ENCODE results near the gene KRTAP13-1.

KRTAP13-1 gene, protein sequence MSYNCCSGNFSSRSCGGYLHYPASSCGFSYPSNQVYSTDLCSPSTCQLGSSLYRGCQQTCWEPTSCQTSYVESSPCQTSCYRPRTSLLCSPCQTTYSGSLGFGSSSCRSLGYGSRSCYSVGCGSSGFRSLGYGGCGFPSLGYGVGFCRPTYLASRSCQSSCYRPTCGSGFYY

DNA sequence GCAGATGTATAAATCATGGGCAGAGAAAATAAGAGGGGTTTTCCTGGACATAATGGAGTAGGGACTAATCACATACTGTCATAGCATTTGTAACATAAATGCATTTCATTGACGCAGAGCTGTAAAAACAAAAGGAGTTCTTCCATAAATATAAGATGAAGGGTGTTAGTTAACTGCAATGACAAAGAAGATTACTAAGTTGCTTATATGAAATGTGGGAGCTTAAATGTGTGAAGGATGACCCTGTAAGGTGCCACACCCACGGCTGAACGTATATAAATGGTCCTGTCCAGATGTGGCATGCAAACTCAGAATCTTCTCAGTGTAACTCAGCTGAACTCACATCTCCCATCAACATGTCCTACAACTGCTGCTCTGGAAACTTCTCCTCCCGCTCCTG is at the start of gene KRTAP13-1:
KRTAP13-1 (plus strand) TSS at position 301 of the 400 bp plus-strand sequence; CDS start at position 357, 56 bp downstream.
- DNase-seq: no peak

DNA sequence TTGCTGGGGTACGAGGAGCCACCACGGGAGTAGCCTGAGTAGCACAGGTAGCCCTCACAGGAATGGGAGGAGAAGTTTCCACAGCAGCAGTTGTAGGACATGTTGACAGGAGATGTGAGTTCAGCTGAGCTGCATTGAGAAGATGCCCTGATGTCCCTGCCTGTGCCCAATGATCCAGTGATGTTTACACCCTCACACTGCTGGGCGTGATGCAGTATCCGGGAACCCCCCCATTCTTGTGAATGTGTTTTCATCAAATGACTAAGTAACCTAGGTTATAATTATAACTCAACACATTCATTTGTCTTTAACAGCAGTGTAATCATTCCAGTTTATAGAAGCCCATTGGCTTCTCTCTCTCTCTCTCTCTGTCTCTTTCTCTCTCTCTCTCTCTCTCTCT is 47.3 kb upstream of the KRTAP13-1 start, which contains the start of gene KRTAP23-1:
KRTAP23-1 (minus strand) TSS at position 101 of the 400 bp plus-strand sequence; CDS start at position 101, 0 bp downstream.
- DNase-seq: no peak

DNA sequence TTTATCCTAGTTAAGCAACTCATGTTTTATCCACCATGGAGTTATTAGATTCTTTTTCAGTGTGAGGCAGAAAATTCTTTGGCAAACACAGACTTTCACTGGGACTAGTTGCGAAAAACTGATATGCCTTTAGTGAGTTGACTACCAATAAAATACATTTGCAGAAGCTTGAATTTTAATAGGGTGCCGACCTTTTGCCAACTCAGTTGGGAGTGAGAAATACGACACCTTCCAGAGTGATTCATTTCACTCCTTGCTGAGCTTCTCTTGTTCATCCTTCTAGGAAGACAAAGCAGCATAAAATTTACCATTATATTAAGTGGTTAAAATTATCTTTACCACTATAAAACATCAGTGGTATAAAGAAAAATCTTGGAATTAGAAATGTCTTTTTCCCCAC is 46.3 kb upstream of the KRTAP13-1 start:
- DNase-seq: no peak

DNA sequence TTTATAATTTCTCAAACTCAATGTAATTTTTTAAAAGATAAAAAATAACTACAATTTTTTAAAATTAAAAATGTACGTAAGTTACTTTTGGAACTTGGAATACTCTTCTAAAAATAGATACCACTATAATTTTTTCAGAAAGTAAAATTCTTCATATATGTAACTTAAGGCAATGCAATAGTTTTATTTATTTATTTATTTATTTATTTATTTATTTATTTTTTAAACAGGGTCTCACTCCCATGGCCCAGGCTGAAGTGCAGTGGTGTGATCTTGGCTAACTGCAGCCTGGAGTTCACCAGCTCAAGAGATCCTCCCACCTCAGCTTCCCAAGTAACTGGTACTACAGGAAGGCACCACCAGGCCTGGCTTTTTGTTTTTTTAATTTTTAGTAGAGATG is 44.3 kb upstream of the KRTAP13-1 start:
- no peak for DNase-seq

DNA sequence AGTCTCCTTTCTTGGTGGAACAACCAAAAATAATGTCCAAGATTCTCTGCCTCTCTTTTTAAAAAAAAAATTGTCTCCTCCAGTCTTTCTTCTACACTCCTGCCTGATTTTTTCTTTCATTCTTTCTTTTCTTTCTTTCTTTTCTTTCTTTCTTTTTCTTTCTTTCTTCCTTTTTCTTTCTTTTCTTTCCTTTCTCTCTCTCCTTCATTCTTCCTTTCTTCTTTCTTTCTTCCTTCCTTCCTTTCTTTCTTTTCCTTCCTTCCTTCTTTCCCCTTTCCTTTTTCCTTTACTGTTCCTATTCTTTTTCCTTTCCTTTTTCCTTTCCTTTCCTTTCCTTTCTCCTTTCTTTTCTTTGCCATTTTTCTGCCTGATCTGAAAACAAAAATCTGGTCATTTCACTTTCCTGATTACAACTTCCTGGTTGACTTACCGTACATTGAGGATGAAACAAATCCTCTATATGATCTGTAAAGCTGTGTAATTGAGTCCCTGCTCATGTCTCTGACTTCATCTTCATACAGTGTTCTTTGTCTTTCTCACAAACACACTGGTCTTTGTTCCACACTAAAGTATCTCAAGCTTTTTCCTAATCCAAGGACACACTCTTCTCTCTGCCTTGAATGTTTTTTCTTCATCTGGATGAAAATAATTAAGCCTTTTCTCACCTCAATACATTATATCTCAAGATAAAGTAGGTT is 41.4 kb upstream of the KRTAP13-1 start:
- DNase-seq: no peak

DNA sequence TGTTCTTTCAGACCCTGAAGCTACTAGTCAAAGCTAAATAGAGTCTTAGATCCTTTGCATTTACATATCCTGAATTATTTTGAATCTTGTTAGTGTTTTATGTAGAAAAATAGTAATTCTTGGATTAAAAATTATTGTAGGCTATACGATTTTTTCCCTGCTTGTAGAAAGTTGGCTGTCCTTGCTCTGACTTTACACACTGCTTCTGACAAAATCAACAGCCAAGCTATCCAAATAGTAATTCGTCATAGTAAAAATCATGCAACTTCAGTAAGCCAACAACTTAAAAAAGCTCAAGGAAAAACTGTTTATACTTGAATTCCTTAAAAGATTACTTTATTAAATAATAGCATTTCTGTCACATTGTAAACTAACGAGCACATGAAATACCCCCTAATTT is 39.9 kb upstream of the KRTAP13-1 start:
- DNase-seq: no peak

DNA sequence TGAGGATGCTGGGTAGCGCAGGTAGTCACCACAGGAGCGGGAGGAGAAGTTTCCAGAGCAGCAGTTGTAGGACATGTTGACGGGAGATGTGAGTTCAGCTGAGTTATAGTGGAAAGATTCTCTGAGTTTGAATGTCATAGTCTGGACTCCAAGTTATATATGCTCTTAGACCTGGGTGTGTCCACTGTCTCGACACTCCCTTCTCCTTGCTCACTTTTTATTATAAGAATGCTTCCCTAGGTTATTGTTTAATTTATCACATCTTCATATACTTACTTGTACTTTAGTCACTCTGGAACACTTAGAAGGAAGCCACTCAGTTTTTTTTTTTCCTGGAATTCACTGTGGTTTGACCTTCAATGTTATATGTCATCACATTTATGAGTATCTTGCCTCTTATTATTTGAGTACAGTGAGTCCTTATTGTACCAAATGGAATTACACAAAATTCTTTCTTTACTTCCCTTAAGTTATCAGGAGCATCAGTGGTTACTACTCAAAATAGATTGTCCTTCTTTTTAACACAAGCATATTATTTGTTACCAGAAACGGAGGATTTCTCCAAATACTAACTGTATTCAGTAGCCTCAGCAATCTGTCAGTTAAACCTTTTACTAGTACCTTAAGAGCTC is 23.6 kb upstream of the KRTAP13-1 start, which contains the start of gene KRTAP13-2:
KRTAP13-2 (minus strand) TSS at position 133 of the 632 bp plus-strand sequence; CDS start at position 75, 58 bp downstream.
- DNase-seq: no peak

DNA sequence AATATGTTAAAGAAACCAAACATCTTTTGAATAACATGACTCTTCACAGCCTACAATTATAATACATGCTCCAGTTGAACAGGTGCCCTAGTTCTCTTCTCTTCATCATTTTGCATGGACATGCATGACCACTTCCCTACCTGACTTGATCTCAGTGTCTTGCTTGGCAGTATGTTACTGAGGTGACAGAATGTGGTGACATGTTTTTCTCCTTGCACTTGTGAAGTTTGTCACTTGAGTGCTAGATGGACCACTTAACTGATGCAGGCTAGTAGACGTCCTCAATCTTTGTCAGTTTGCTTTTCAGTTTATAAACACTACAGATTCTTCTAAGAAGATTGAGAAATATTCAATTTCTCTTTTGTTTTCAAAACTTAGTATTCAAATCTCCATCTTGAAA is 13.6 kb upstream of the KRTAP13-1 start:
- DNase-seq: no peak

DNA sequence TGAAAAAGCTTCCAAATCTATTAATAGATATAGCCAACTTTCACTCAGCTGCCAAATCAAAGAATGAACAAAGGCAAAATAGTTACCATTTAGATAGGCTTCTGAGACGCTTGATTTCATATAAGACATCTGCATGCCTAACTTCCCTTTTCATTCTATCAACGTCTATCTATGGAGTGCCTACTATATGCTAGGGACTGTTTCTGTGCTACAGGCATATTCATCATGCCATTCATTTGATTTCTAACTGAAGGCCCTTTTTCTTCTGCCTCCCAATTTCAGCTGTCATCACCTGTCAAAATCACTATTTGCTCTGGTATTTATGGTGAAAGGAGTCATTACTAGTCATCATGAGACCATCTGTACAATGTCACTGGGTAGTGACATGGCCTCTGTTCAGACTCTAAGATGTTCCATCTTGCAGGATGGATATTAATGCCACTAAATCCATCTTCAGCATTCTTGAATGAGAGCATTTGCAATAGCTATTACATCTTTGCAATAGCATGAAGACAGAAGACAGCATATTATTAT is 4.3 kb upstream of the KRTAP13-1 start:
- no peak for DNase-seq

DNA sequence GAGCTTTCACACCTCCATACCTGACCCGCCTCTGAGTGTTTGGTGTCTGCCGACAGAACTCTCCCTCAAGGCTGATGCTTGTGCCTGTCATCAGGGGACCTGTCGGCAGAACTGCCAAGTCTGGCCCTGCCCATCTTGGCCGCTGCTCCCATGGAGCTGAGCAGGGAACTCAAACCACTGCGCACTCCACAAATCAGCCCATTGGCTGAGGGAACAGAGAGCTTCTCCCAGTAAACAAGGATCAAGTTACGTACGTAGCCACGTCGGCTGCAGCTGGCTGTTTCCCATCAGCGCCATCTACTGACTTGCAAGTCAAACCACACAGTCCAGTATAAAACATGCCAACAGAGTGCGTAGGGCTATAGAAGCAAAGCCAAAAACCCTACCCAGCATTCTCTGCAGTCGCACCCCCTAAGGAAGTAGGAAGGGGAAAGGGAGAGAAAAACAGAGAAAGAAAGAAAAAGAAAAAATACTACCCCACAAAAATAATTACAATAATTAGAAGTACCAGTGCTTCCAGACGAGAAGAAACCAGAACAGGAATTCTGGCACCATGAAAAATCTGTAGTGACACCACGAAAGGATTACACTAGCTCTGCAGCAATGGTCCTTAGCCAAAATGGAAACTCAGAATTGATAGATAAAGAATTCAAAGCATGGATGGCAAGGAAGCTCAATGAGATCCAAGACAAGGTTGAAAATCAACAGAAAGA is 13.1 kb downstream of the KRTAP13-1 start:
- peak; percentile 44 for DNase-seq

DNA sequence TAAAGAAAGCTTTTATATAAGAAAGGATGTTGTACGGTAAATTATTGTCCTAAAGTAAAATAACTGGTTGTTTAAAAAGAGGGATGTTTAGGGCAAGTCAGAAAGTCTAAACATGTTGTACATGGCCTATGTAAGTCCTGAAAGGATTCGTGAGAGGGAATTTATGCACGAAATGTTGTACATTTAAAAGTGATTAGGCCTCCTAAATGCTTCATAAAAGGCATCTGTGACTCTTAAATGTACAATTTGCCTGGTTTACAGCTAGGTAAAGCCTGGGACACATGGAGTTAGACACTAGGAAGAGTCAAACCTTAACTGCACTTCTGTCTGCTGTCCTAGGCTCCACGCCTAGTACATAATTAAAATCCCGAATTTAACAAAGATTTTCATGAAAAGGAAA is 20.2 kb downstream of the KRTAP13-1 start:
- DNase-seq: no peak

DNA sequence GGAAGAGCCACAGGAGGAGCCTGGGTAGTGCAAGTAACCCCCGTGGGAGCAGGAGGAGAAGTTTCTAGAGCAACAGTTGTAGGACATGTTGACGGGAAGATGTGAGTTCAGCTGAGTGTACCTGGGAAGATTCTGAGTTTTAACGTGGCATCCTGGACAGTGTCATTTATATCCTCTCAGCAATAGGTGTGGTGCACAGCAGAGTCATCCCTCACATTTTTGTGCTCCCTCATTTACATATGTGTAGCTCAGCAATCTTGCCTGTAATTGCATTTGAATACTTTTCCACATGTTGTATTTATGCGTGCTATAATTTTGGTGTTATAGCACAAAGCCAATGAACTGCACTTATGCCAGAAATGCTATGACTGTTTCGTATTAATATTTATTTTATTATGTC is 30.0 kb downstream of the KRTAP13-1 start, which contains the start of gene KRTAP13-3:
KRTAP13-3 (minus strand) TSS at position 101 of the 400 bp plus-strand sequence; CDS start at position 87, 14 bp downstream.
- no peak for DNase-seq

DNA sequence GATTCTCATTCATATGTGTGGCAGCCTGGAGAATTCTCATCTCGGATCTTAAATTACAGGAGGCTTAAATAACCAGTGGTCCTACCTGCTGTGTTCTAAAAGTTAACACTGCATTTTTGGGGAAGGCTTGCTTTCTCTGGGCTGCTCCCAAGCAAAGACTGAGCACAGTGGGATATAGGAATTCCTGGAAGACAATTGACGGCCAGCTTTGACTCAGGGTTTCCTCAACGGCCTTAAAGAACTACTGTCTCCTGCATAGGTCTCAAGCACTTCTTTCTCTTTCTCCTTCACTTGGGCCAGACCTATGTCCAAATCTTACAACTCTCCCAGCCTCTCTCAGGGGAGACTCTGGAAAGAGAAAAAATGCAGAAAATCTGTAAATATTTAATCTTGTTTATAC is 30.9 kb downstream of the KRTAP13-1 start:
- DNase-seq: no peak

DNA sequence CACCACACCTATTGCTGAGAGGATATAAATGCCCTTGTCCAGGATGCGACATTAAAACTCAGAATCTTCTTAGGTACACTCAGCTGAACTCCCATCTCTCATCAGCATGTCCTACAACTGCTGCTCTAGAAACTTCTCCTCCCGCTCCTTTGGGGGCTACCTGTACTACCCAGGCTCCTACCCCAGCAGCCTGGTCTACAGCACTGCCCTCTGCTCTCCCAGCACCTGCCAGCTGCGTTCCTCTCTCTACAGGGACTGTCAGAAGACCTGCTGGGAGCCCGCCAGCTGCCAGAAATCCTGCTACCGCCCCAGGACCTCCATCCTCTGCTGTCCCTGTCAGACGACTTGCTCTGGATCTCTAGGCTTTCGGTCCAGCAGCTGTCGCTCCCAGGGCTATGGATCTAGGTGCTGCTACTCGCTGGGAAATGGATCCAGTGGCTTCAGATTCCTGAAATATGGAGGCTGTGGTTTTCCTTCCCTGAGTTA is 34.4 kb downstream of the KRTAP13-1 start, which contains the start of gene KRTAP13-4:
KRTAP13-4 (plus strand) TSS at position 51 of the 486 bp plus-strand sequence; CDS start at position 107, 56 bp downstream.
- DNase-seq: no peak

DNA sequence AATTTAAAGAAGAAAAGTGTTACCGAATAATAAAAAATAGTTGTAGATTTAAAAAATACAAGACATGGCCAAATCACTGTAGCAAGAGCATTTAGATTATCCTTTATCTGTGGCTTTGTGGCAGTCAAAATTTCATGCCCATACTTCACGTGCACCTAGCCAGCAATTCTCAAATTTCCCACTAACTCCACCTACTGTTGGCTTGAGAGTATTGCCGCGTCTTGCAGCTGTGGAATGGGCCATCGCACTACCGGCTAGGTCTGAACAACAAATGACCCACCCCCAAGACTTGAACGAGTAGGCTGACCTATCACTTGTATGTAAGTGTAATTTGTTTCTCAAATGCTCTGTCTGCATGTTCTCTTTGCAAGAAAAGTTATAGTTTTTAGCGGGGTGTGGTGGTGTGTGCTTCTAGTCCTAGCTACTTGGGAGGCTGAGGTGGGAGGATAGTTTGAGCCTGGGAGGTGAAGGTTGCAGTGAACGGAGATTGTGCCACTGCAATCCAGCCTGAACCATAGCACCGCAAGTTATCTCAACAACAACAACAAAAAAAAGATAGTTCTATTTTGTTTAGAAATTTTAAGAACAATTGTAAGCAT is 38.3 kb downstream of the KRTAP13-1 start:
- peak; percentile 42 for DNase-seq

DNA sequence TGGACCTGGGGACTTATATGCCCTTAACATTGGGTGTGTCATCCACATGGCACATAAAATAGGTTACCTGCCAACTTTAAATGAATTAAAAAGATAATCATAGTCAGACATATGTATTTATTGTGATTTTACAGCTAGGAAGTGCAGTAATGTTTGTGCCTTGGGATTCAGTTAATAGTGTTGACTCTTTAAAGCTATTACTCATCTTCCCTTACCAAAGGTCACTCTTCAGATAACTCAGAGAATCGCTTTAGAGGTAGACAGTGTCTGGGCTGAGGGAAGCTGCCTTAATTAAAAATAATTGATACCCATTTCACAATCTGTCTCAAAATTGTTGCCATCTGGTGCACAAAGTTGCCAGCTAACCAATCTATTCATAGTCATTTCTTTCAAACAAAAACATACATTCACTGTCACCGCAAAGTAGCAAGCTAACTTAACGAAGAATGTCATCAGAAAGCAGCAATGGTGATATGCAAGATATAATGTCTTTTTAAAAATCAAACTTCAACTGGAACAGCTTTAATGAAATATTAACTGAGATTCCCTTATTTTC is 41.3 kb downstream of the KRTAP13-1 start:
- no peak for DNase-seq

DNA sequence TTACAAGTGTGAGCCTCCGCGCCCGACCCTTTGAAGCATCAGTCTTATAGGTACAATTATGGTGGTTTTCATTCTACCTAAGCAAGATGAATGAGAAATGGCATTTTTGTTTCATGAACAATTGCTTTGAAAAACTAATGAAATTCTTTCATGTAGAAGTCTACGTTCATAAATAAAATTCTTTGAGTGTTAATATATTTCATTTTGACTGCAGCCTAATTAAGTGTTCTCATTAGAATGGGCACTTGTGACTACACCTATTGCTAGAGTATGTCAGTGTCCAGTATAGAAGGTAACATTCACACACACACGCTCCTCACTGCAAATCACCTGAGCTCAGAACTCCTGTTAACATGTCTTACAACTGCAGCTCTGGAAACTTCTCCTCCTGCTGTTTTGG is 44.1 kb downstream of the KRTAP13-1 start, which contains the start of gene KRTAP15-1:
KRTAP15-1 (plus strand) TSS at position 301 of the 400 bp plus-strand sequence; CDS start at position 354, 53 bp downstream.
- no peak for DNase-seq

DNA sequence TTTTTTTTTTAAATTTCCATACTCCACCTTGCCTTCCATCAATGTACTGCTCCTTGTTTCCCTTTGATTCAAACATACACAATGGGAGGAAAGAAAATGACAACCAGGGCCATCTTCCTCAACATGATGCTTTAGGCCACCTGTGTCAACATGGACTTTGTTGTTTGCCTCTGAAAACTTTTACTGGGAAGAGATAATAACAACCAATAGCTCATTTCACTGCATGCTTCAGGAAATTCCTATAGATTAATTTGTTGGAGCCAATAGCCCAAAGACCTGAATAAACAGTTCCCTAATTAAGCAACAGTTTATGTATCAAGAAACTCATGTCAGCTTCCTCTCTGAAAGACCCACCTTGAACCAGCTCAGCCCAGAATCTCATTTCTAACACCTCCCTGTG is 47.4 kb downstream of the KRTAP13-1 start:
- DNase-seq: no peak

DNA sequence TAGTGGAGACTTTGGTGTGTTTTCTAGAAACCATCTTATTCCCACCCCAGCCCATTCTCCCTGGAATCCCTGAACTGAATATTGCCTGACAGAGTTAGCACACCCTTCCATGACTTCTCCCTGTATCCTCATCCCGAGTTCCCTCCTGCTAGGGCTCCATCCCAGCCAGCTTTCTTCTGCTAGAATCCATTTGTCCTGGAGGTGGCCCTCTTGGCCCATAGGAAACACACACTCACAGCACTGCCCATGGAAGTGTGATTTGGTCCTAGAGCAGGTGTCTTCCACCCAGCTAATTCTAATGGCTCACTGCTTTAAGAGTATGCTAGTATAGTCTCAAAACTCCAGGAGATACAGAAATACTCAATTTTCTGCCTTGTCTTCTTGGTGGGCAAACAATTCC is 48.4 kb downstream of the KRTAP13-1 start:
- DNase-seq: no peak

Data from NCI-H2107 (cell line).